NCI-H2107 (cell line): ENCODE results near the gene COPE.

ENCODE experiments used
- DNase-seq: peaks from one replicate; lab custom pipeline; 2025; lab: John Stamatoyannopoulos, UW

The COPE gene

DNA sequence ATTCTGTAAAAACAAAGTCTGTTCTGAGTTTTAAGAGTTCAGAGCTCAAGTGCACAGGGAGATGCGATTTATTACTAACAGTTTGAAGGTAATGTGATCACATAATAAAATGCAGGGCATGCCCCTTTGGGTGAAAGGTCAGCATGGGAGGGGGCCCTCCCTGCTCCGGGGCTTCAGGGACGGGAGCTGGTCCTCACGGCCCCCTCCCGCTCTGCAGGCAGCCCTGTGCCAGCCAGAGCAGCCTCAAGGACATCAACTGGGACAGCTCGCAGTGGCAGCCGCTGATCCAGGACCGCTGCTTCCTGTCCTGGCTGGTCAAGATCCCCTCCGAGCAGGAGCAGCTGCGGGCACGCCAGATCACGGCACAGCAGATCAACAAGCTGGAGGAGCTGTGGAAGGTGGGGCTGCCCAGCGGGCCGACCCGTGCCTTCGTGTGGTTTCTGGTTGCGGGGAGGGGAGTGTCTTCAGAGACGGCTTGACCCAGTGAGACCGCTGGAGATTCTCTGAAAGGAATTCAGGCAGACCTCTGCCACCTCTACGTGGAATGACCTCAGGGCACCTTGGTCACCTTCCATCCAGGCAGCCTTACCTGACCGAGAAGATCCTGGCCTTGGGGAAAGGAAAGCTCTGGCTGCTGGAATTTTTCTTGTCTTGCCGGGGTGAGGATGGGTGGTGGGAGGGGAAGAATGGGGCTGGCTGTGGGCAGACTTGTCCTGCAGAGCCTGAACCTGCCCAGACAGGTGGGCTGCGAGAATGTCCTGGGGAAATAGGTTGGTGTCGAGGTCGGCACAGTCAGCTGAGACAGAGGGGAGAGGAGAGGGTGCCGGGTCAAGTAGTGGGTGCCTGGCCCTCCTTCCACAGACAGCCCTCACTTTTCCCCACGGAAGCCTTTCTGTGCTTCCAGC is 68.5 kb downstream of the COPE start:
- DNase-seq = no peak

DNA sequence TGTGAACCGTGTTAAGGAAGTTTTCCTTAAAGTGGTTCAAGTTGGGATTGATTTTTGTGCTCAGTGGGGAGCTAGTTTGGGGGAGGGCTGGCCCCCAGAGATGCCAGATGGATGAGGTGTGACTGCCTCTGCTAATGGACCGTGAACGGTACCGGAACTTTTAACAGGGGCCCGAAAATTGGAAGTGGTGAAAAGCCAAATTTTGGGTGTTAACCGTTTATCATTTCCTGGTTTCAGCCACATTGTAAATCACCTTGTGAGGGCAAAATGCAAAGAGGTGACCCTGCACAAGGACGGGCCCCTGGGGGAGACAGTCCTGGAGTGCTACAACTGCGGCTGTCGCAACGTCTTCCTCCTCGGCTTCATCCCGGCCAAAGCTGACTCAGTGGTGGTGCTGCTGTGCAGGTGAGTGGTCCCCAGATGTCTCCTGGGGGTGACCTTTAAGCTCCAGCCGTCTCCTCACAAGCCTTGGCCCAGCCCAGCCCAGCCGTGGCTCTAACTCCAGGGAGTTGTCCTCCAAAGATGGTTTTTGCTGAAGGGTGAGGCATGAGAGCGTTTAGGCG is 69.3 kb downstream of the COPE start:
- DNase-seq = no peak
